ENCODE results near the gene TRIM49D1.
"Not testable (repeated sequence)": the region's sequence is repeated elsewhere in the genome, so short reads cannot be mapped to it uniquely, and the experiment has no call there.

Gene TRIM49D1, protein sequence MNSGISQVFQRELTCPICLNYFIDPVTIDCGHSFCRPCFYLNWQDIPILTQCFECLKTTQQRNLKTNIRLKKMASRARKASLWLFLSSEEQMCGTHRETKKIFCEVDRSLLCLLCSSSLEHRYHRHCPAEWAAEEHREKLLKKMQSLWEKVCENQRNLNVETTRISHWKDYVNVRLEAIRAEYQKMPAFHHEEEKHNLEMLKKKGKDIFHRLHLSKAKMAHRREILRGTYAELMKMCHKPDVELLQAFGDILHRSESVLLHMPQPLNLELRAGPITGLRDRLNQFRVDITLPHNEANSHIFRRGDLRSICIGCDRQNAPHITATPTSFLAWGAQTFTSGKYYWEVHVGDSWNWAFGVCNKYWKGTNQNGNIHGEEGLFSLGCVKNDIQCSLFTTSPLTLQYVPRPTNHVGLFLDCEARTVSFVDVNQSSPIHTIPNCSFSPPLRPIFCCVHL

DNA sequence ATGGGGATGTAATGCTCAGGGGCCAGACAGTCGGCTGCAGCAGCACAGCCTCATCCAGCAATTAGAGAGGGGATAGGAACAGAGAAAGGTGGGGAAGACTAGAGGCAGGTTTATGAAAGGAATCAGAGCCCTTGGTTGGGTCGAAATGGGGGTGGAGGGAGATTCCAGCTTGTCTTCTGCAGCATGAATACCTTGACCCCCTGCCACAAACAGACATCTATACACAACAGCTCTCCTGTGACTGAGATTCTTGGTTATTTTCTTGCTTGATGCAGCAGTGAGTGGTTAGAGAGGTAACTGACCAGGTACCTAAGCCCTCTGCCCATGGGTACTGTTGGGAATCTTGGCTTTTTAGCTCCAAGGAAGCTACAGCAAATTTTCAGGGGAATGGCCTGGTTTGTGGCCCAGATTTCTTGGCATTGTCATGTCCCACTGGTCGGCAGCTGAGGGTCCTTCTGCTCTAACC, at the start of gene TRIM49D1:
Gene TRIM49D1 (minus strand): TSS at position 51 of the 466 bp plus-strand sequence. CDS start 4,535 bp downstream, outside the sequence.
- DNase-seq: no peak

DNA sequence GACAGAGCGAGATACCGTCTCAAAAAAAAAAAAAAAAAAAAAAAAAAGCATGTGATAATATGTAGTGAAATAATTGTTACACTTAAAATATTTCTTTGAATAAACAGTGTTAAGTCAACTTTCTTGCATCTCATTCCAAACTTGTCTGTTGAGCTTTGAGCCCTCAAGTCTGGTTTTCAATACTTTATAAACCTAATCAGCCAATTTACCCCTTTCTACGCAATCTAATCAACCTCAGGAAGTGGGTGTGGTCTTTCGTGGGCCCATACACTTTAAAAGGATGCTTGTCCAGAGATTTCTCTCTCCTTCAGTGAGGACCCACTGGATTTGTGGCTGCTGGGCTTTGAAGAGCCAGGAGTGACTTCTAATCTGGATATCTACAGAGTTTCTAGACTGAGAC, 43.7 kb upstream of the TRIM49D1 start, which contains the start of gene TRIM64:
Gene TRIM64 (plus strand): TSS at position 301 of the 400 bp plus-strand sequence. CDS start 2,467 bp downstream, outside the sequence.
- not testable (repeated sequence) for DNase-seq

DNA sequence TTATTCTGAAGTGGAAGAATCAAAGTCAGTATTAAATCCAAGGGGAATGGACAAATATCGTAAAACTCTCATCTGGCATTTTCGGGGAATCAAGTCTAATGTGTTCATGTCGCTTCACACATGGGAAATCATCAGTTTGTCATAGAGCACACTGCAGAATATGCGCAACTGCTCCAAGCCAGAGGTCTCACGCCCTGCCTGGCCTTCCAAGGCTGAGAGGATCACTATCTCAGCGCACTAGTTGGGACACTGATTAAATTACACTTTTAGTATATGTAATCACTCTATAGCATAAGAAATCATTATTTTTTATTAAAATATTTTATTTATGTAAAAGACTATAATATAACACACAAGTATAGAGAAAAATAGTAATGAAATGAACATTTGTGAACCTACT, 38.8 kb upstream of the TRIM49D1 start:
- not testable (repeated sequence) for DNase-seq

DNA sequence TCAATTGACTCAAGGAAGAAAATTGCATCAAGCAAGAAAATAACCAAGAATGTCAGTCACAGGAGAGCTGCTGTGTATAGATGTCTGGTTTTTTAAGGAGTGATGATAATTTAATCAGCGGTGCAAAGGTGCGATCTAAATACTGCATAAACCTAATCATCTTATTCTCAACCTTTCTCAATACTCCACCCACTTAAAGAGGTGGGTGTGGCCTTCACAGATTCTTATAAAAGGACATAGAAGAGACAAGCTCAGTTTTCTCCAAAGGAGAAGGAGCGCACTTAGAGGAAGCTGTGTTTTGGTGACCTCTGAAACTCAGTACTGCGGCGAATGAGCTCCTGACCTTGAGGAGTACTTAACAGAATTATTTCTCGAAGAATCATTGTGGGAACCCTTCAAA, 1.7 kb upstream of the TRIM49D1 start, which contains the start of gene TRIM49D2:
Gene TRIM49D2 (plus strand): TSS at position 301 of the 400 bp plus-strand sequence. CDS start 2,698 bp downstream, outside the sequence.
- not testable (repeated sequence) for DNase-seq

DNA sequence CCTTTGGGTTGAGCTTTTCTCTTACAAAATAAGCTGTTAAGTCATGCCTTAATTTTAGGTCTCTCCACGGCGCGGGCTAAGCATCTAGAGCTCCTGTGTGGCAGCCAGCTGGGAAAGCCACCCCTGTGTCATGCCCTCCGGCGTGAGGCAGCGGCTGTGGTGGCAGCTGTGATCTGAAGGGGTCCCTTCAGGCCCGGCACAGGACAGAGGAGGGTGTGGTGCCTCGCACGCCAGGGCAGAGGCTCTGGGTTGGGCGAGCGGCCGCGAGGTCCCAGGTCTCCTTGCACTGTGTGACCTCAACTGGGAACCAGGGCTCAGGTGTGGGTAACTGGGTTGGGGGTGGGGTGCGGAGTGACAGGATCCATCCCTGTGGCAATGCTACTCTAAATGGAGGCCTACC, 21.2 kb downstream of the TRIM49D1 start:
- not testable (repeated sequence) for DNase-seq

DNA sequence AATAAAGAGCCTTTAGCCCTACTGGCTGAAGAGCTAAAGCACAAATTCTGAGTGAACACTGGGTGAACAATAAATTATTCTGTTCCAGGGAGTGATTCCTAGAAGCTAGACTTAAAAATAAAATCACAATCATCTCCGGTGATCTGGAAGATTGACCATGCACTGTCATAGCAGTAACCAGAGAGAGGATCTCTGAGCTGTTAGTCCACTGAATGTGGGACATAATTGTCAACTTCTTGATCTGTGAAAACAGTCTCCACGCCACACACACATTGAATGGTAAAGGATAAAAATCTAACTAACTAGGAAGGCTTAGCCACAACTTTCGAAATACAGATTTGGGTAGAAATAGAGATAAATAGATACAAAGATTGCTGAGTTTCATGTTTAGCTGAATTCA, 28.8 kb downstream of the TRIM49D1 start:
- not testable (repeated sequence) for DNase-seq

DNA sequence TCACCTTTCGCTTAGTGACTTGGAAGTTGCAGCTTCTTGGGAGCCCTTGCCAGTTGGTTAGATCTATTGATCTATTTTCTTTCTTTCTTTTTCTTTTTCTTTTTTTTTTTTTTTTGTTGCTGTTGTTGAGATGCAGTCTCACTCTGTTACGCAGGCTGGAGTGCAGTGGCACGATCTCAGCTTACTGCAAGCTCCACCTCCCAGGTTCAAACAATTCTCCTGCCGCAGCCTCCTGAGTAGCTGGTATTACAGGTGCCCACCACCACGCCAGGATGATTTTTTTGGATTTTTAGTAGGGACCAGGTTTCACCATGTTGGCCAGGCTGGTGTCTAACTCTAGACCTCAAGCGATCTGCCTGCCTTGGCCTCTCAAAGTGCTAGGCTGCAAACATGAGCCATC, 44.5 kb downstream of the TRIM49D1 start:
- DNase-seq: not testable (repeated sequence)

DNA sequence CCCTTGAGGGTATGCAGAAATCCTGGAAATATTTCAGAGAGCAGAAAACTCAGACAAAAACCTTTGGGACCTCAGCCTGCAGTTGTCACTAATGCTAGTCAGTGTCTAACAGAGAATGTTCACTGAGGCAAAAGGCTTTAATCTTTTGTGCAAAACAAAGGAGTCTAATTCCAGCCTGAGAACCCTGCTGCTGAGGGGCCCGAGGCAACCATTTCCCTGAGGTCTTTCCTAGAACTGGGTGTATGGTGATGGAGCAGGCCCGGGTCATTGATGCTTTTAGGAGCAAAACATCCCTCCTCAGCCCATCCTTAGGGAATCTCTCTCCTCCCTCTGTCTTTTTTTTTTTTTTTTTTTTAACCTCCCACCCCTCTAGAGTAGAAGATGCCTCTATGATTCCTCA, 49.5 kb downstream of the TRIM49D1 start:
- DNase-seq: not testable (repeated sequence)

DNA sequence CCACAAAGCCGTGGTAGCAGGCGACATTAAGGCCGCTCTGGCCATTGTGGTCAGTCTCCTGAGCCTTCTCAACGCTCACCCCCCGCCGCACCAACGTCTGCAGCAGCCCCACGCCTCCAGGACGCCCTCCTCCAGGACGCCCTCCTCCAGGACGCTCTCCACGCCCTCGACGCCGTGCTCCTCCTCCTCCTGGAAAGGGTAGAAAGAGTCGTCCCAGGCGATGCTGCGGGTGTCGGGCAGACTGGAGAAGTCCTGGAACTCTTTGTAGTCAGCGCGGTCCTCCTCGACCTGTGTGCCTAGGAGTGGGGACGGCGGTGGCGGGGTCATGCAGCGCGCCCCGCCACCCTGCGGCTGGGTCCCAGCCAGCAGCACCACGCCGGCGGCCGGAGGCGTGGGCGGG, 56.8 kb downstream of the TRIM49D1 start:
- DNase-seq: not testable (repeated sequence)

DNA sequence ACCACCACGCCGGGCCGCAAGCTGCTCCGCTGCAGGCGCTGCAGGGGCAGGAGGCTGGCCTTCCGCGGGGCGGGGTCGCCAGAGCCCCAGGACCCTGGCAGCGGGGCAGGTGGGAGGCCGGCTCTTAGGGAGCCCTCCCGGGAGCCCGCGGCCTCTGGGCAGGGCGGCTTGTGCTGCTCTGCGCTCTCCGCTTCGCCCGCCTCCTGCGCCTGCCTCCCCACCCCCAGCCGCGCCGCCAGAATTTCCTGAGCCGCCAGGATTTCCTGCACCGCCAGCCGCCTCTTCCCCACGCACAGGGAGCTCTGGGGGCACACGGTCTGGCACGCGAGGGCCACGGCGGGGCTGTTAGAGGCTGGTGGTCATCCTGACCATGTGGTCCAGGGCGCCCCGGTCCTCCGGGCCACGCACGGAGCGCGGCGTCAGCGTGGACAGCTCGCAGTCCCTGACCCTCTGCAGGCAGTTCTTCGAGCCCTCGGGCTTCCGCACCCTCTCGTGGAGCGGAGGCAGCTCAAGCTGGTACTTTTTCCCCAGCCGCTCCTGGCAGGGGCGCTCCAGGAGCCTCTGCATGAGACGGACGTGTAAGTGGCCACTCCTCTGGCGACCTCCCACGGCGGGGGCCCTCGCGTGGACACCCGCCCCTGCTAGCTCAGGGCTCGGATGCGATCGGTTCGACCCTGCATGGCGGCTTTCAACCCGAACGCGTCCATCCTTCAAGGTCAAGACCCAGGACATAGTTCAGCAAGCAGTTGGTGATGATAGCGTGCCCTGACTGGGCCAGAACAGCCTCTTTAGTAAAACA, 57.9 kb downstream of the TRIM49D1 start:
- not testable (repeated sequence) for DNase-seq

Measured in activated T-cell treated with anti-CD3 and anti-CD28 coated beads for 4 hours (primary cell).